Stimulated activated CD8-positive, alpha-beta memory T cell treated with anti-CD3 and anti-CD28 coated beads, Interleukin-12 subunit alpha, Interleukin-12 subunit beta, amount 100 ng/mL, for 1 hour (primary cell): ENCODE data around the gene ZNF768.
A peak's percentile ranks its signal among the peaks of the same experiment; 100 is the strongest.
"Not testable (repeated sequence)": the region's sequence is repeated elsewhere in the genome, so short reads cannot be mapped to it uniquely, and the experiment has no call there.

Experiments
- DNase-seq: peaks from one replicate; pipeline ENCODE4 v3.0.0-alpha.2; 2020; ENCODE audit warnings: low read depth

Gene ZNF768

DNA sequence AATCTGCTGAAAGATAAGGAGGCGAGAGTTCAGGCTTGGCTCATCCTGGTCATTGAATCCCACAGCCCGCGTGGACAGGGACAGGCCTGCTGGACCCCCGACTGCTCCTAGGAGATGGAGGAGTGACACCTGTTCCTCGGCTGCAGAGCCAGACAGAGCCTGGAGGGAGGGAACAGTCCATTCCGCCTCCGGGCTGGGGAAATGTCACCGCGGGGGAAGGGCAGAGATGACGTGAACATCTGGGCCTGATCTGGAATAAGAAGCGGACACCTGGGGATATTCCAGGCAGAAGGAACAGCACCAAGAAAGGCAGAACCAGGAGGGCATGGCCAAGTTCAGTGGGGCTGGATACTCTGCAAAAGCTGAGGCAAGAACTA, 6.8 kb upstream of the ZNF768 start:
- DNase-seq, result no peak

DNA sequence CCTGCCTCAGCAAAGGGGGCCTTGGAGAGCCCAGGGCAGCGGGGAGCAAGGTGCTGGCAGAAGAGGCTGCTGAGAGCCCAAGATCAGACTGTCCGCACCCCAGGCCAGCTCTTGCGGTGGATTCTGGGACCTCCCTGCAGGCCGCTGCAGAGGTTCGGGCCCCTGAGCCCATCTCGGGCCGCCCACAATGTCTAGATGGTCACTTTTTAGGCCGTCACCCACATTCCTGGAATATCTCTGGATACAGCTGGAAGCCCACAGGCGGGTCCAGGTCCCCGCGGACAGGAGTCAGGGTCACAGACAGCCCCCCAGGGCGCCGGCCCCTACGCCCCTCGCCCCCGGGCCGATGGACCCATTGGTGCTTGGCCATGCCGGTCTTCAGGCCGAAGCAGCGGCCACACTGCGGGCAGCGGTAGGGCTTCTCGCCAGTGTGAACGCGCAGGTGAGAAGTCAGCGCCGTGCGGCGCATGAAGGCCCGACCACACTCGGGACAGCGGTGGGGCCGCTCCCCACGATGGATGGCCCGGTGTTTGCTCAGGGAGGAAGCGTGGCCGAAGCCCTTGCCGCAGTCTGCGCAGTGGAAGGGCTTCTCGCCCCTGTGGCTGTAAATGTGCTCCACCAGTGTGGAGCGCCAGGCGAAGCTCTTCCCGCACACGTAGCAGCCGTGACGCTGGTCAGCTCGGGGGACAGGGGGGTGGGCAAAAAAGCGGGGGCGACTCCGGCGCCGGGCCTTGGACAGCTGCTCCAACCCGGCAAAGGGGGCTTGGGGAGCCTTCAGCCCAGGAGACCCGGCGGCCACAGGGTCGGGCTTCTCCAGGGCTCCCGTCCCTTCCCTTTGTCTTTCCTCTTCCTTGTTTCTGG, 6.1 kb upstream of the ZNF768 start:
- no peak for DNase-seq

DNA sequence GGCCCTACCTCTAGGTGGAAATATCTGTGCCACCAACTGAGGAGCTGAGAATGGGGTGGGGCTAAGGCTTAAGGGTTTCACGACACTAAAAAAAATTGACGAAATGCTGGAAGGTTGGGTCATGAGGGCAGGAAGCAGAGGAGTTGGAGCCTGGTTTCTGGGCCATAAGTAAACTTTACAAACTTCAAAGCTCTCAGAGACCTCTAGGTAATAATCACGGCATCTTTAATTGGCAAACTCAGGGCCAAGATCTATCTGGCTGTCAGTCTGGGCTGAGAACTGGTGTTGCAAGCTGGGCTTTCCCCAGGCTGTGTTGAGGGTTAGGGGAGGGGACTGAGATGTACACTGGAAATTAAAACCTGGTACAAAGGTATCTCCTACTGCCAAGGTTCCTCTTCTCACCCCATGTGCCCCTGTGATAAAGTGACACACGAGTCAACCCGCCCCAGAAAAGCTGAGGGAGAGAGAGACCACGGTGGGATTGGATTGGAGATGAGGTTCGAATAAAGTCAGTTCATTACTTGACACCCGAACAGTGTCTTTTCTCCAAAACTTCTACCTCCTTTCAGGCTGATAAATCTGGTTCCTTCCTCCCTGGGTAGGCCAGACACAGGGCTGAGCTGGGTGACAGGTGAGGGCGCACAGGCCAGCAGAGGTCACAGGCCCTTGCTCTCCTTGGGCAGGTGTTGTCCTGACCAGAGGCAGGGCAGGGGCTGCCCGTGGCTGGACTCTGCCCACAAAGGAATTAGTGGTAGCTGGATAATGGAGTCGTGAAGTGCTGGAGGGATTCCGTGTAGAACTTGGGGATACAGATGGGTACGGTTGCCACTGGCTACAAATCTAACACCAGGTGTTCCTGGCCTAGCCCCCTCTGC, 4.0 kb upstream of the ZNF768 start:
- no peak for DNase-seq

DNA sequence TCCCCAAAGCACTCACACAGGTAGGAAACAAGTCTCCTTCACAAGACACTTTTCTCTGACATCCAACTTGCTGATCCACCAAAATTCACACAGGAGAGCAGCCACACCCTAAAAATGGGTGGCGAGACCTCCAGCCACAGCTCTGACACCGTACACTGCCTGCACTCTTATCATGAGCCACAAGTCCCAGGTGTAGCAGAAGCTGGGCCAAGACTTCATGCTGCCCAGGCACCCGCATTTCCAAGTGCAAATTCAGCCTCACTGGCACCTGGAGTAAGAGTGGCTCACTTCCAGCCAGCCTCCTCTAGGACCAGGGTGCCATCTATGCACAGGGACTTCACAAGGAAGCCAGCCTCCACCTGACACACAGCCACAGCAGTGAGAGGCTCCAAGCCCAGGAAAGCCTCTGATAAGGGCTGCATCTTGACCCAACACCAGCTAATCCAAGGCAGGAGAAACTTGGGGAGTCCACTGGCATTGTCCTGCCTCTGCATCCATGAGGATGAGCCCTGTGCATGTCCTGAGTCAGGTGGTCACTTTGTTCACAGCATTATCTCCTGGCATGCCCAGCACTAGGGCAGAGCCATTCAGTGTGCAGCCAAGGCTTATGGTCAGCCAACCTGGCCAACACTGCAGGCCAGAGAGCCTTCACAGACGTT, 2.6 kb upstream of the ZNF768 start:
- no peak for DNase-seq

DNA sequence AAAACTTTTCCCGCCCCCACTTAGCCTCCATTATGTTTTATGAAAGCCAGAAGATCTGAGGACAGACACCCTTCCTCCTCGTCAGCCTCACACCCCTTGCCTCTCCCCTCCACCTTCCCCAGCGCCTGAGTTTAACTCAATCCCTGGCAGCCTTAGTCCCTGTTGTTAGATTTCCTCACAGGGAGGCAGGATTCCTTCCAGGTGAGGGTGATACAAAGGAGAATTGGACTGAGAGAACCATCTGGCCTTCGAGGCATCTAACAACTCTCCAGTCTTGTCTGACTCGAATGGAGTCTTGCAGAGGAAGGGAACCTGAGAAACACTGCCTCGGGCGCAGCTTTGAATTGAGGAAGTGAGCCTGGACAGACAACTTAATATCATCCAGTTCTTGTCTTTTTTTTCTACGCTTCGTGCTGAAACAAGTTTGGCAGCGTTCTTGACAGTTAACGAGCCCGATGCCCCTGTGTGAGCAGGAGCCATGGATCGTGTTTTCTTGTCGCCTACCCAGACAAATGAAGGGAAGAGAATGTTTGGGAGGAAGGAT, 1.3 kb upstream of the ZNF768 start:
- no peak for DNase-seq

DNA sequence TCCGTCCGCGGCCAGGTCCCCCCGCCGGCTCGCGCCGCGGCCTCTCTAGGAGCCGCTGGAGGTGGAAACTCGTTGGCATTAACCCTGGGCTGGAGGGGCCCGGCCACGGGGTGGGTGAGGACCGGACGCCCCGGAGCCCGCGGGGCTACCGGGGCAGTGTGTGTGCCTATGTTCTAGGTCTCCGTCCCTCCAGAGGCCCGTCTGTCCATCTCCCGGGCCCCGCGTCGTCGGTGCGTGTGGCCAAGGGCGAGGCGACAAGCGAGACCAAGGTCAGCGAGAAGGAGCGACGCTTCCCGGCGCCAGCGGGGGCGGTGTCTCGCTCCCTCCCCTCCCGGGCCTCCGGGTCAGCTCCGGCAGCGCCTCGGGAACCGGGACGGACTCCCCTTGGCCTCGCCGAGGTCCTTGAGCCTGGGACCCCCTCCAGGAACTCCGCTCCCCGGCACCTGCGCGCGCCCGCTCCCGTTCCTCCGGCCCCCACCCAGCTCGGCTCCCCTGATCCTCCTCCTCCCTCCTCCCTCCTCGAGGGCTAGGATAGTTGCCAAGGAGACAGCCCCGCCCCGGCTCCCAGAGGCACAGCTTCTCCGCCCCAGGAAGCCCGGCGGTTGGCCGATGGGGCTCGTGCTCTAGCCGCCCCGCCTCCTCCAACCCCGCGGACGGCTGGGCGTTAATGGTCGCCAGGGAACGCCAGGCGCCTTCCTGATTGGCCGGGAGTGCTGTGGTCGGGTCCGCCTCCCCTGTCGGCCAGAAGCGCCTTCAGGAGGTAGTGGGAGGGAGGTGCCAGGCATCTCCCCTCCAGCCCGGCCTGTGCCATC, 663 bp upstream of the ZNF768 start:
- DNase-seq, result peak; percentile 82

DNA sequence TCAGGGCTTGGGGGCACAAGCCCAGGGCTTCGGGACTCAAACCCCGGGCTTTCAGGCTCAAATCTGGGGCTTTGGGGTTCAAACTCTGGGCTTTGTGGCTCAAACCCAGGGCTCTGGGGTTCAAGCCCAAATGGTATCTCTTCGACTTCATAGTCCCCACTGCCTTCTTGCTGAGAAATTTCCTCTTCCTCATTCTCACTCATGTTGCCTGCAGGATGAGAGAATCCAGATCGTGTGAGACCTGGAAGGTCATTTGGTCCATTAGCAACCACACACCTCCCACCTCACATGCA, 576 bp downstream of the ZNF768 start:
- DNase-seq, result no peak

DNA sequence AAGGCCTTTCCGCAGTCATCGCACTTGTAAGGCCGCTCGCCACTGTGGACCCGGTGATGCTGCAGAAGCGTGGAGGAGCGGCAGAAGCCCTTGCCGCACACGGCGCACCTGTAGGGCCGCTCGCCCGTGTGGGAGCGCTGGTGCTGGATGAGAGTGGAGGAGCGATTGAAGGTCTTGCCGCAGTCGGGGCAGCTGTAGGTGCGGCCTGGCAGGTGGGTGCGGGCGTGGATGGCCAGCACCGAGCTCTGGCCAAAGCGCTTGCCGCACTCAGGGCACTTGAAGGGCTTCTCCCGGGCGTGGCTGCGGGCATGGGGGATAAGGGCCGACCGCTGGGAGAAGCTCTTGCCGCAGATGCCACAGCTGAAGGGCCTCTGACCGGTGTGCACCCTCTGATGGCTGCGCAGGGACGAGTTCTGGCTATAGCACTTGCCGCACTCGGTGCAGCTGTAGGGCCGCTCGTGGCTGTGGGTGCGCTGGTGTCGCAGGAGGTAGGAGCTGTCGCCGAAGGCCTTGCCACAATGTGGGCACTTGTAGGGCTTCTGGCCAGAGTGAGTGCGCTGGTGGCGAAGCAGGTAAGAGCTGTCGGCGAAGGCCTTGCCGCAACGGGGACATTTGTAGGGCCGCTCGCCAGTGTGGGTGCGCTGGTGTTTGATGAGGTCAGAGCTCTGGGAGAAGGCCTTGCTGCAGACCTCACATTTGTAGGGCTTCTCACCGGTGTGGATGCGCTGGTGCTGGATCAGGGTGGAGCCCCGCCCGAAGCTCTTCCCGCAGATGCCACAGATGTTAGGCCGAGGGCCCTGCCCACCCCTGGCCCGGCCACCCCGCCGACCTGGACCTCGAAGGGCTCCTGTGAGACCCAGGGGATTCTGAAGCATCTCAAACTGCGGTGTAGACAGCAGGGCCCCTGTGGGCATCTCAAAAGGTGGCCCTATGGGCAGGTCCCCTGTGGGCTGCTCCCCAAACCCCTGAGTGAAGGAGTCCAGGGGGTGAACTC, 1.5 kb downstream of the ZNF768 start:
- no peak for DNase-seq

DNA sequence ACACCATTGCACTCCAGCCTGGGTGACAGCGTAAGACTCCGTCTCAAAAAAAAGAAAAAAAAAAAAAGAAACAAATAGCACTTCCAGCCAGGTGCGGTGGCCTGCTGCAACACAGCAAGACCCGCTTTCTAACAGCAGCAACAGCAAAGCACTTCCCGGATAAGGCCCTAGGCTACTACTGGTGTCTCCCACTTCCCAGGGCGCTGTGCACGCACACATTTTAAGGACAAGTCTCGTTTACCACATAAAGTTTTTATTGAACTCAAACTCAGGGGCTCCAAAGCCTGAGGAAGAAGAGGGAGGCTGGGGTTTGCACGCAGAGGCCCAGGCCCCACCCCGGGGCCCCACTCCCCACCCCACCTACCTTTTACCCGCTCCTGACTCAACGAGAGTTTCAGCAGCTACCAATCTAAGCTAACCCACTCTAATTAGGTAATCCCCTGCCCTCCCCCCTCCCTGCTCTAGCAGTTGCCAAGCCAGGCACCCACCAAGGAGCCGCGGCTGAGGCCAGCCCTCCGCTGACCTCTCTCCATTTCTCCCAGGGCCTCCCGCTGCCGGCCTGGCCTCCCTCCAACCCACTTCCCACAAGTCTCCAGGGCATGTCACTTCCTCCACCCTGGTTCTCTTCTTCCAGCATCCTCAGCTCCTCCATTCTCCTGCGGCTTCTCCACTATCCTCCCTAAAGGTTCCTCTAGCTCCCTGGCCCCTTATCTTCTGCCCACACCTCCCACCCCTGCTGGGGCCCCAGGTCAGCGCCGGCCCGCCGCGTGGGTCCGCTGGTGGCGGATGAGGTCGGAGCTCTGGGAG, 2.4 kb downstream of the ZNF768 start:
- no peak for DNase-seq

DNA sequence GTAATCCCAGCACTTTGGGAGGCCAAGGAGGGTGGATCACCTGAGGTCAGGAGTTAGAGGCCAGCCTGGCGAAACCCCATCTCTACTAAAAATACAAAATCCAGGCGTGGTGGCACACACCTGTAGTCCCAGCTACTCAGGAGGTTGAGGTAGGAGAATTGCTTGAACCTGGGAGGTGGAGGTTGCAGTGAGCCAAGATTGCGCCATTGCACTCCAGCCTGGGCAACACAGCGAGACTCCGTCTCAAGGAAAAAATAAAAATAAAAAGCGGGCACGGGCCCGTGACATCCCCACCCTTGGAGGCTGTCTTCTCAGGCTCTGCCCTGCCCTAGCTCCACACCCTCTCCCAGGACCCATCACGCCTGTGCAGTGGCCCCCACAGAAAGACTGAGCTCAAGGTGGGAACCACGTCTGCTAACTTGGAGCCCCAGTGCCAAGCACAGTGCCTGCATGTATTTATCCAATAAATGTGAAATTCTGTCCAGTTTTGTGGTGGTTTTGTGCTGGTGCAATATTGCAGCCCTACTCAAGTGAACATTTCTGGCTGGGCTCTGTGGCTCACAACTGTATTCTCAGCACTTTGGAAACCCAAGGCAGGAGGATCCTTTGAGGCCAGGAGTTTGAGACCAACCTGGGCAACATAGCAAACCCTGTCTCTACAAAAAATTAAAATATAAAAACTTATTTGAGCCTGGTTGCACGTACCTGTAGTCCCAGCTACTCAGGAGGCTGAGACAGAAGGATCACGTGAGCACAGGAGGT, 3.5 kb downstream of the ZNF768 start:
- not testable (repeated sequence) for DNase-seq

DNA sequence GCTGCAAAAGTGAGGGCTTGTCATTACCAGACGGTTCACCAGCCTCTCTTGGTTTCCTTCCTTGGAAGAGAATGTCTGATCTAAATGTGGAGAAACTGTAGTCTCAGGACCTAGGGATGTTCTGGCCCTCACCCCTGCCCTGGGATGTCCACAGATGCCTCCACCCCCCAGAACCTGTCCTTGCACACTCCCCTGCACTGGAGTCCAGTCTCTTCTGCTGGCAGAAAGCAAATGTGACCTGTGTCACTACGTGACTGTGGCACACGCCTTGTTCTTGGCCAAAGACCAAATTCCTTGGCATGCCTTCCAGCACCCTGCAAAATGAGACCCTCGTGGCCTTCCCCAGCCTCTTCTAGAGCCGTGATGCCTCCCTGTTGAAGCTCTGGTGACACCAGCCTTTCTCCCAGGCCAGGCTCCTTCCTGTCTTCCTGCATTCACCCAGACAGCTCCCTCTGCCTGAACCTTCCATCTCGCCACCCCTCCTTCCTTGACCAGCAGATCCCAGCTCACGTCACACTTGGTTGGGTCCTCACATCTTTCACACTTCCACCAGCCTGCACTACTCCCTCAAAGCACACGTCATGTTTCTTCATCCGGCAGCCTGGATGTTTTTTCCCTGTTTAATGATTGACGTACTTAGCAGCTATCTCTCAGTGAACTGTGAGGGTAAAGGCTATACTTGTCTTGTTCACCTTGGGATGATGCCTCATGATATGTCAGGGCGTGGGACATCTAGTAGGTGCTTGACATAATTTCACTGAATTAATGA, 4.3 kb downstream of the ZNF768 start:
- DNase-seq, result no peak

DNA sequence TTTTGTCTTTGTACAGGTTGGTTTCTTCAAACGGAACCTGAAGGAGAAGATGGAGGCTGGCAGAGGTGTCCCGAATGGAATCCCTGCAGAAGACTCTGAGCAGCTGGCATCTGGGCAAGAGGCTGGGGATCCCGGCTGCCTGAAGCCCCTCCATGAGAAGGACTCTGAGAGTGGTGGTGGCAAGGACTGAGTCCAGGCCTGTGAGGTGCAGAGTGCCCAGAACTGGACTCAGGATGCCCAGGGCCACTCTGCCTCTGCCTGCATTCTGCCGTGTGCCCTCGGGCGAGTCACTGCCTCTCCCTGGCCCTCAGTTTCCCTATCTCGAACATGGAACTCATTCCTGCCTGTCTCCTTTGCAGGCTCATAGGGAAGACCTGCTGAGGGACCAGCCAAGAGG, 4.9 kb downstream of the ZNF768 start:
- no peak for DNase-seq

DNA sequence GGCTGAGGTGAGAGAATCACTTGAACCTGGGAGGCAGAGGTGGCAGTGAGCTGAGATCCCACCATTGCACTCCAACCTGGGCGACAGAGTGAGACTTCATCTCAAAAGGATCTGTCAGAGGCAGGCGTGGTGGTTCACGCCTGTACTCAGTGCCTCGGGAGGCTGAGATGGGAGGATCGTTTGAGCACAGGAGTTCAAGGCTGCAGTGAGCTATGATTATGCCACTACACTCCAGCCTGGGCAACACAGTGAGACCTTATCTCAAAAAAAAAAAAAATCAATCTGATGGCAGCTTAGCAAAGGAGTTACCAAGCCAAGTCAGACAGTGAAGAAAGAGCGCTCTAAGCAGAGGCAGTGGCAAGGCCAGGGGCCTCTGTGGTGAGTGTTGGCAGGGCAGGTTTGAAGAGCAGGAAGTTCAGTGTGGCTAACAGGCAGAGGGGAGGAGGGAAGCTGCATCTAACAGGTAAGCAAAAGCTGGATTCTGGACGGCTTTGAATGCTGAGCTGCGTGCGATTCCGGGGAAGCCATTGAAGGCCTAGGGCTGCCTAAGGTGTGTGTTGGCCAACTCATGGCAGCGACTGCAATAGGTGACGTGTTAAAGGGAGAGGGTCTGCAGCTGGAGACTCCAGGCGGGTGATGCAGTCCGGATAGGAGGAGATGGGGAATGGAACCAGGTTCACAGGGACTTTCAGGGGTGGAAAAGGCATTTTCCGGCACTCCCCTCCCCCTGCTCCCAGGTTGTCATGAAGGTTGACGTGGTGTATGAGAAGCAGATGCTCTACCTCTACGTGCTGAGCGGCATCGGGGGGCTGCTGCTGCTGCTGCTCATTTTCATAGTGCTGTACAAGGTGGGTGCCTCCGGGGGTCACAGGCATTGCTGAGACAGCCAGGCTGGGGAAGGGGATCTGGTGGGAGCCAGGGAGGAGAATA, 7.0 kb downstream of the ZNF768 start:
- no peak for DNase-seq

DNA sequence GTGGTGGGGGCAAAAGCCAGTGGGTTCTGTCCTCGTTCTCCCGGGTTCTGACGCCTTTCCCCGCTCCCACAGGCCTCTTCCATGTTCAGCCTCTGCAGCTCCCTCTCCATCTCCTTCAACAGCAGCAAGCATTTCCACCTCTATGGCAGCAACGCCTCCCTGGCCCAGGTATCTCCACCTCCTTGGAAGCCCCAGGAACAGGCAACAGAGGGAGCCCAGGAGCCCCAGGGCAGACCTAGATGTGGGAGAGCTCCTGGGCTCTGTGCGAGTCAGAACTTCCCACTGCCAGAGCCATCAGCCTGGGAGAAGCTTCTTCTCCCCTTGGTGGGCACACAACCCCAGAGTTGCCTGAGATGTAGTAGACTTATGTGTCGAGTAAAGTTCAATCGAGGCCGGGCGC, 7.8 kb downstream of the ZNF768 start:
- DNase-seq, result no peak

DNA sequence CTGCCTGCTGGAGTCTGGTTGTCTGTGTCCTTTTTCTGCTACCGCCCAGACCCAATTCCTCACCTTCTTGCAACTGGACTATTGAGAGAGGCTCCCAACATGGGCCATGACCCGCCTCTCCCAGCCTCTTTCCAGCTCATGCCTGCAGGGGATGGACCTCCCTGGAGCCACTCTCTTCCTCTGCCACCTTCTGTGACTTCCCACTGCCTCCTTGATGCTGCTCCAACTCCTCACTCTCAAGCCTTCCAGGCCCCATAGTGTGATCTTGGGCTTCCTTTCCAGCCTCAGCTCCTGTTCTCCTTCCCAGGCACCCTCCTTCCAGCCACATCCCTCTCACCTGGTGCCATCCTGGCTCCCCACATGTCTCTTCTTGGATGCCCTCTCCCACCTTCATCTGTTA, 11.1 kb downstream of the ZNF768 start:
- DNase-seq, result no peak

DNA sequence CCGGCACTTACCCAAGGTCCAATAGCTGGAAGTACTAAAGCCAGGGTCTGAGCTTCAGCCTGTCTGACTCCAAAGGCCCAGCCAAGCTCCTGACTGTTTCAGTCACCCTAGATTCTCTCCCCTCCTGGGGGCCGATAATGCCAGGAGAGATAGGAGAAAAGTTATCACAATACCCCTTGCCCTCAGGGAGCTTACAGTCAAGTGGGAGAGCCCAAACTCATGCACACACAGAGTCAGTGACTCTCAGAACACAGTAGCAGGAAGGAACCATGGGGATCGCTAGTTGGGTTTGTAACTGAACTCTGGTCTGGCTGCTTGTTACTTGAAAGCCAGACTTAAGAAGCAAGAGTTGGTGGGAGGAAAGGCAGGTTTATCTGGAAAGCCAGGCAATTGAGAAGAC, 14.9 kb downstream of the ZNF768 start:
- no peak for DNase-seq

DNA sequence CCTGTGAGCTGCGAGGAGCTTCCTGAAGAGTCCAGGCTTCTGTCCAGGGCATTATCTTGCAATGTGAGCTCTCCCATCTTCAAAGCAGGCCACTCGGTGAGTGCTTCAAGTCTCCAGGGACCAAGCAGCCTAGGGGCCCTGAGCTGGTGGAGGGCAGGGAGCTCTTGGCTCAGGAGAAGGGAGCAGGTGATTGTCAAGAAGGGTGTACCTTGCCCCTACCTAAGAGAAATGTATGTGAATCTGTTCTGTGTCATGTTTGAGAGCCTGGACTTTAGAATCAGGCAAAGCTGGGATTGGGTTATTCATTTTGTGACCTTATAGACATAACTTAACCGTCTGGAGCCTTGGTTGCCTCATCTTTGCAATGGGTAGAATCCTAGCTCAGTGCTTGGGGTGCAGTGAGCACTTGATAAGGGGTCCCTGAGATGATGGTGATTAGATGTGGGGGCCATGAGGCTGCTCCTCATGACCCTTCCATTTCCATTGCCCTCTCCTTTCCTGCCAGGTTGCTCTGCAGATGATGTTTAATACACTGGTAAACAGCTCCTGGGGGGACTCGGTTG, 15.9 kb downstream of the ZNF768 start:
- no peak for DNase-seq
